Measurements from ENCODE around the gene MAP3K7CL. TPM values are rescaled to one million over a fixed set of nuclear protein-coding genes. Genes with fewer than 3 reads are reported as not detected.

The MAP3K7CL gene
- polyA plus RNA-seq, 1 donor (not counting 4 experiments of a cell fraction or from before 2014, with no cell fraction given), result 17.3 TPM

DNA sequence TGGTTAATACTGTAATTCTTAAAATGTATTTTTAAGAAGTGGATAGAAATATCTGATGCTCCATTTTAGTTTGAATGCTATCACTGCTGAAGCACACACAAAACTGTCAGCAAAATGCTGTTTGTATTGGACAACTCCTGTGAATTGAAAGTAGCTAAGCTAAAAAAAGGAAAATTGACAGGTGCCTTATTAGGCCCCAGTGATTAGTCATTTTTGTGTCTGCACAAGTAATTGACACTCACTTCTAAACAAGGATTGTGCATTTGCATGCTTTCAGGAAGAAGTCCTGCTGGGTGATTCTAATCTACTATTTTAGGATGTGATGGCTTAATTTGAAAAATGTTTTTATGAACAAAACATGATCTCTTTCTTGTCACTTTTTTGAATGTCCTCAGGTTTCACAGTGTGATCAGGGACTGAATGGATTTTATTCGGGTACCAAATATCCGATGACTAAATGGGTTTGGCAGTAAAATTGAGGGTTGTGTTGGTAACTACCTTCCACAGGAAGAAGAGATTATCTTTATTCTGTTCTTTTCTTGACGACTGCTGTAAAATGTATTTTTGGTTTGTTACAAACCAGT lies 13.0 kb upstream of the MAP3K7CL start:
- no peak overlapping the region for H3K4me2 ChIP-seq (ENCODE audit: control insufficient read depth, extremely low read depth, insufficient read depth, low read depth, low read length)
- no peak overlapping the region for H2AFZ ChIP-seq (ENCODE audit: control insufficient read depth, low read length)
- no peaks in the 10 kb centered on the region for H3K9me3 ChIP-seq (ENCODE audit: control insufficient read depth, low read depth, low read length)
- H3K79me2 ChIP-seq (ENCODE audit: control insufficient read depth, insufficient read depth, low read length), result no peaks in the 10 kb centered on the region
- H3K27me3 ChIP-seq (ENCODE audit: control insufficient read depth, extremely low read depth, insufficient read depth, low read length), result no peaks in the 10 kb centered on the region
- peaks cover 7% of the 10 kb centered on the region for H3K4me1 ChIP-seq (ENCODE audit: control insufficient read depth, extremely low read depth, insufficient read depth, low read length)
- H3K4me3 ChIP-seq (ENCODE audit: control insufficient read depth in 2 of 3, extremely low read depth in 1 of 3, insufficient read depth in 2 of 3, low read depth in 1 of 3, low read length in 3 of 3), result no peak overlapping the region
- dilution Hi-C loops (cut with MboI; ENCODE audit: extremely low pct_ligation_motif_present, low sequenced_read_pairs), result no loop called here
- DNase-seq (ENCODE audit: low read depth, low spot score) (no peak), FAIRE-seq (no peak)
- H3K9ac ChIP-seq (ENCODE audit: control insufficient read depth, extremely low read depth, insufficient read depth, low read length), result no peak overlapping the region
- no peaks in the 10 kb centered on the region for H3K9me1 ChIP-seq (ENCODE audit: control insufficient read depth, extremely low read depth, insufficient read depth, low read length)
- no peaks in the 10 kb centered on the region for H4K20me1 ChIP-seq (ENCODE audit: control insufficient read depth, extremely low read depth, insufficient read depth, low read length)
- no peak for TF ChIP-seq CTCF (optimal IDR thresholded peaks at IDR 0.05 in 1 of 3, IDR thresholded peaks at IDR 0.05 in 1 of 3, conservative IDR thresholded peaks at IDR 0.05 in 1 of 3; ENCODE audit: extremely low read depth in 1 of 3, insufficient read depth in 2 of 3, low read length in 3 of 3)
- TF ChIP-seq EZH2 (IDR thresholded peaks at IDR 0.05; ENCODE audit: low read length), result no peak
- H3K27ac ChIP-seq (ENCODE audit: control insufficient read depth, insufficient read depth, low read length), result no peak overlapping the region
- no peaks in the 10 kb centered on the region for H3K36me3 ChIP-seq (ENCODE audit: control insufficient read depth in 2 of 2, extremely low read depth in 1 of 2, insufficient read depth in 2 of 2, low read length in 2 of 2)

DNA sequence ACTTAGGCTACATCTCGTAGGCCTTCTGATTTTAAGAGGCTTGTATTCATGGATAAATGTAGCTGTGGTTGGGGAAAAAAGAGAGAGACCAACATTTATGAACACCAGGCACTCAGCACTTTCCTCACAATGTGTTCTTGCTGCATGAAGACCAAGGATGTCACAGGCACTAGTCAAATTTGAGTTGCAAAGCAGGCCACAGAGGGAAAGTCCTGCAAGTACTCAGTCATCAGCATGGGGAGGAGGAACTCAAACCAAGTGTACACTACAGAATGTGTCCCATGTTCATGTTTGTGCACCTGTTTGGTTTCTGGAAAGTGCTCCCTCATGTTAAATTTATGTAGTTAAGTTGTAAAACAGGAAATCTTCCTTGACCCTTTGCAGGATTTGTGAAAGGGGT lies 8.7 kb upstream of the MAP3K7CL start:
- TF ChIP-seq CTCF (optimal IDR thresholded peaks at IDR 0.05 in 1 of 3, IDR thresholded peaks at IDR 0.05 in 1 of 3, conservative IDR thresholded peaks at IDR 0.05 in 1 of 3; ENCODE audit: extremely low read depth in 1 of 3, insufficient read depth in 2 of 3, low read length in 3 of 3) (no peak), EZH2 (IDR thresholded peaks at IDR 0.05; ENCODE audit: low read length) (no peak)
- dilution Hi-C loops (cut with MboI; ENCODE audit: extremely low pct_ligation_motif_present, low sequenced_read_pairs), result no loop called here
- Histone ChIP-seq H3K9ac (ENCODE audit: control insufficient read depth, extremely low read depth, insufficient read depth, low read length) (no peak overlapping the region), H3K4me2 (ENCODE audit: control insufficient read depth, extremely low read depth, insufficient read depth, low read depth, low read length) (no peak overlapping the region), H4K20me1 (ENCODE audit: control insufficient read depth, extremely low read depth, insufficient read depth, low read length) (no peaks in the 10 kb centered on the region), H3K4me3 (ENCODE audit: control insufficient read depth in 2 of 3, extremely low read depth in 1 of 3, insufficient read depth in 2 of 3, low read depth in 1 of 3, low read length in 3 of 3) (no peak overlapping the region), H3K4me1 (ENCODE audit: control insufficient read depth, extremely low read depth, insufficient read depth, low read length) (no peaks in the 10 kb centered on the region), H2AFZ (ENCODE audit: control insufficient read depth, low read length) (no peak overlapping the region), H3K9me3 (ENCODE audit: control insufficient read depth, low read depth, low read length) (no peaks in the 10 kb centered on the region), H3K79me2 (ENCODE audit: control insufficient read depth, insufficient read depth, low read length) (no peaks in the 10 kb centered on the region), H3K27ac (ENCODE audit: control insufficient read depth, insufficient read depth, low read length) (no peak overlapping the region), H3K27me3 (ENCODE audit: control insufficient read depth, extremely low read depth, insufficient read depth, low read length) (no peaks in the 10 kb centered on the region), H3K9me1 (ENCODE audit: control insufficient read depth, extremely low read depth, insufficient read depth, low read length) (no peaks in the 10 kb centered on the region), H3K36me3 (ENCODE audit: control insufficient read depth in 2 of 2, extremely low read depth in 1 of 2, insufficient read depth in 2 of 2, low read length in 2 of 2) (no peaks in the 10 kb centered on the region)
- DNase-seq (ENCODE audit: low read depth, low spot score) (no peak), FAIRE-seq (no peak)

Data from keratinocyte (primary cell).